Activated CD8-positive, alpha-beta memory T cell treated with anti-CD3 and anti-CD28 coated beads for 36 hours (primary cell): Measurements from ENCODE around the gene TCF21. TPM values are rescaled to one million over a fixed set of nuclear protein-coding genes. Genes with fewer than 3 reads are reported as not detected.
"Not testable (repeated sequence)": the region's sequence is repeated elsewhere in the genome, so short reads cannot be mapped to it uniquely, and the experiment has no call there.

ENCODE experiments used
- CTCF ChIA-PET: fragments of 350-600 bp; sonication (Branson Sonifier 250); formaldehyde crosslinking; loops from one replicate; lab custom pipeline; 2021; ENCODE audit warnings: antibody characterized with exemption; lab: Charles Lee
- POLR2A ChIA-PET: fragments of 350-600 bp; sonication (Branson Sonifier 250); formaldehyde crosslinking; loops from one replicate; lab custom pipeline; 2021; ENCODE audit warnings: antibody characterized with exemption; lab: Charles Lee
- total RNA-seq, 2 experiments: library from RNA; stranded (reverse); gene quantifications; one replicate each; pipeline ENCODE4 v1.2.3, GENCODE V29; 2021

The TCF21 gene
- total RNA-seq, 2 experiments from 2014 or later: not detected

- CTCF ChIA-PET: interaction anchor here (0.6 to 2.5 kb wide), 8 partner anchors 24 to 1386 kb away, joined by 3 to 11 read pairs (median 4); no protein-coding TSS in a partner anchor
- POLR2A ChIA-PET: no interaction called here
Observed at GRCh38 chr6:133916650-133917151, 27.8 kb downstream of the TCF21 start.

DNA sequence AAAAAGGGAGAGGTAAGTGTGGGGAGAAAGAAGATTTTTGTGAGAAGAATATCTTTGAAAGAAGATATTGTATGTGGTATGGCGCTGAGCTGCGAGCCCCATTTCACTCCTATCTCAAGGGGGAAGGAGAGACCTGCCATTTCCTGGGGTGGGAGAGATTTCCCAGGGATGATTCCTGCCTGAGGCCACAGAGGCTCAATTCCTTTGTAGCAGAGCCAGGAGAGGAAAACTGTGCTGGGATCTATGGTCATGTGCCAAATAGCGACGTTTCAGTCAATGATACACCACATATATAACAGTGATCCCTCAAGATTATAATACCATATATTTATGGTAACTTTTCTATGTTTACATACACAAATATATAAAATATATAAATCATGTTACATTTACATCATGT is 28.9 kb downstream of the TCF21 start:
- POLR2A ChIA-PET: interaction anchor here (0.5 kb wide), 1 partner anchor 142 kb away, joined by 7 read pairs; no protein-coding TSS in a partner anchor
- CTCF ChIA-PET: no interaction called here

- ChIA-PET CTCF (no interaction called here), POLR2A (interaction anchor here (0.5 kb wide), 1 partner anchor 141 kb away, joined by 7 read pairs; no protein-coding TSS in a partner anchor)
Observed at GRCh38 chr6:133918208-133918930, 29.5 kb downstream of the TCF21 start.

DNA sequence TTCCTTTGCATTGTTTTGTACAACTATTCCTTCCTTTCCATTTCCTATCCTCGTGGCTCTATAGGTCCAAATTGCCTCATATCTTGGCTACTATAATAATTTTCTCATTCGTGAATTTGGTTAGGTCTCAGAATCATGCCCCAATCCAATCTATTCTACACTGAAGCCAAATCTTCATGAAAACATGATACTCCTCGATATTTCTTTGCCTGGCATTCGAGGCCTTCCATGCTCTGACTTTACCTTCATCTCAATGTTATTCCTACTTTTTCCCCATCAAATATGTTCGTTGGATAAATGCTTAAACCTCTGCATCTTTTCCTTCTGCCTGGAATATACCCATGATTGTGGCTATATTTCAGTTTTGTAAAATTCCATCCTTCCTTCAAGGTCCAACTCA is 30.4 kb downstream of the TCF21 start:
- CTCF ChIA-PET: no interaction called here

GRCh38 chr6:133921249-133921859 is 32.4 kb downstream of the TCF21 start:
- ChIA-PET CTCF (interaction anchor here (1.2 to 5.2 kb wide), 5 partner anchors 17 to 175 kb away, joined by 3 to 44 read pairs (median 5); no protein-coding TSS in a partner anchor), POLR2A (no interaction called here)

More for the DNA sequence above, 30.4 kb downstream of the TCF21 start:
- POLR2A ChIA-PET: no interaction called here

DNA sequence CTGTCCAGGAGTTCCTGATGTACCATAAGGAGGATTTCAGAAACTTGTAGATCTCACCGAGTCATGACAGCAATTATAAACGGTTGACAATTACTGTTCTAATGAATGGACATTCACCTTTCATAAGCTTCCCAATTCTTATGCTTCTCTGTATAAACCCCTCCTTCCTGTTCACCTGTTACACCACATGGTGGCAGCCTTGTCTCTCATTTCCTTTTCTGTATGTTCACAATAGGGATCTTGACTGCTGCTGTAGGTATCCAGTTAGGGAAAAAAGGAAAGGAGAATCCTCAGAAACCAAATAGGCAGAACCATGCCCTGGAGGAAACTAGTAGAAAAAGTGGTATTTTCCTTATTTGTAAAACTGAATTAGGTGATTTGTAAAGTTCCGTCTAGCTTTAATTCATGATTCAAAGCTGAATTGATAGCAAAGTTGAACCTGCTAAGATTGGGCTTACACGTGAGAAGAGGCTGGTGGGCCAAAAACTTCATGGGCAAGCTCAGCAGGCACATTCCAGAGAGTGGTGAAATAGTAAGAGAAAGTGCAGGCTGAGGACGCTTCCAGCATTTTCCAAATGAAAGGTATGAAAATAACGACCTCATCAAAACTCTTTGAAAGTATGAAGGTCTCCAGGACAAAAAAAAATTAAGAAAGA is 35.2 kb downstream of the TCF21 start:
- ChIA-PET CTCF (interaction anchor here (0.6 to 5.2 kb wide), 20 partner anchors 9 to 177 kb away, joined by 3 to 44 read pairs (median 4); partner anchors contain the start of gene TBPL1), POLR2A (no interaction called here)

- CTCF ChIA-PET, POLR2A ChIA-PET: not testable (repeated sequence)
Observed at GRCh38 chr6:133931221-133931620, 42.3 kb downstream of the TCF21 start.

- POLR2A ChIA-PET, CTCF ChIA-PET: not testable (repeated sequence)
Observed at GRCh38 chr6:133936352-133936751, 47.4 kb downstream of the TCF21 start.

DNA sequence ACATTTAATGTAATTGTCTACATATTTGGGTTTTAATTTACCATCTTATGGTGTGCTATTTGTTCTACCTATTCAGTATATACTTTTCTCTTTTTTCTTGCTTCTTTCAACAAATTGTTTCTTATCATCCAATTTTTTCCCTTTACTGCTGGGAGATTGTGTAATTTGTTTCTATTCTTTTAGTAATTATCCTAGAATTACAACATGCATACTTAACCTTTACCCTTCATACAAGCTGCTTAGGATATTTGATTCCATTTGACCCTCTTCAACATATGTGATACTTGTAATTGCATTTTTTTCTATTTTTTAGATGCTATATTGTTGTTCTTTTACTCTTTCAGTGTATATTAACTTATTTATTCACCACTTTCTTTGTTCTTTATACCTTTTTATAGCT is 49.0 kb downstream of the TCF21 start:
- CTCF ChIA-PET: interaction anchor here (1.2 kb wide), 1 partner anchor 17 kb away, joined by 3 read pairs; no protein-coding TSS in a partner anchor
- POLR2A ChIA-PET: interaction anchor here (0.6 kb wide), 1 partner anchor 1118 kb away, joined by 4 read pairs; no protein-coding TSS in a partner anchor

DNA sequence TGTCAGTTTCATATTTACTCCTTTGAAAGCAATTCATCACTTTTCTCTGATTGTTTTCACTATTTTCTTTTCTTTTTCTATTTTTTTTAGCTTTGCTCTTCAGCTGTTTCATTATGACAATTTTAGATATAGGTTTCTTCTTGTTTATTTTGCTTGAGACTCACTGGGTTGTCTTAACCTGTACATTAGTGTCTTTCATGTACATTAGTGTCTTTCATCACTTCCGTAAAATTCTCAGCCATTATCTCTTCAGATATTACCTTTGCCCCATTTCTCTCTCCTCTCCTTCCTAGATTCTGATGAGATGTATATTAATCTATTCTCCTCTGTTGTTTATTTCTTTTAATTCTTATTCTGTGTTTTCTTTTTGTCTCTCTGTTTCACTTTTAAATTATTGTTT is 49.6 kb downstream of the TCF21 start:
- CTCF ChIA-PET: interaction anchor here (1.2 kb wide), 1 partner anchor 18 kb away, joined by 3 read pairs; no protein-coding TSS in a partner anchor
- POLR2A ChIA-PET: interaction anchor here (0.6 kb wide), 1 partner anchor 1119 kb away, joined by 4 read pairs; no protein-coding TSS in a partner anchor

- ChIA-PET CTCF (interaction anchor here (1.9 kb wide), 1 partner anchor 33 kb away, joined by 6 read pairs; no protein-coding TSS in a partner anchor), POLR2A (no interaction called here)
Observed at GRCh38 chr6:133939778-133940667, 51.1 kb downstream of the TCF21 start.

Other genes starting within 250 kb of the TCF21 start
- 10 to 100 TPM; 50.9 to 52.2 TPM for gene TBPL1, start 64.1 kb downstream of the TCF21 start, total RNA-seq
- not detected for gene SLC2A12, start 163.5 kb downstream of the TCF21 start, total RNA-seq